Uterus (tissue), 2 donors: ENCODE data around the gene PLXNA3.

Source experiments
- CTCF ChIP-seq, 4 experiments: fragments of 200-600 bp in 2 of 4; fragments of 450-650 bp in 2 of 4; sonication (generic) in 2 of 4; IDR thresholded peaks; one replicate each; pipeline ENCODE4 v1.5.1; 2016 to 2019; ENCODE audit warnings: antibody characterized with exemption in 4 of 4, mild to moderate bottlenecking in 2 of 4, moderate library complexity in 1 of 4
- POLR2A ChIP-seq, 2 donors: fragments of 450-650 bp; IDR thresholded peaks; one replicate each; pipeline ENCODE4 v1.6.1; 2016; ENCODE audit warnings: antibody characterized with exemption in 2 of 2, mild to moderate bottlenecking in 1 of 2, moderate library complexity in 1 of 2

GRCh38 chrX:154459832-154460231 is 1.8 kb downstream of the PLXNA3 start:
- no peak for TF ChIP-seq POLR2A (IDR thresholded peaks at IDR 0.05)
- no peak for TF ChIP-seq CTCF (IDR thresholded peaks at IDR 0.05)
